GM13976 (cell line): Measurements from ENCODE around the gene MARVELD2.
"Not testable (repeated sequence)": the region's sequence is repeated elsewhere in the genome, so short reads cannot be mapped to it uniquely, and the experiment has no call there.

Experiments used
- DNase-seq: peaks from one replicate; pipeline ENCODE4 v3.0.0; 2012; ENCODE audit warnings: low spot score
- CTCF ChIP-seq: IDR thresholded peaks from 2 replicates; pipeline ENCODE4 v1.5.1; 2012; ENCODE audit warnings: borderline replicate concordance, mild to moderate bottlenecking; ENCODE audit not compliant: insufficient read depth; ENCODE audit errors: extremely low read depth, missing control alignments, control extremely low read depth
- in situ Hi-C: fragments of 300-500 bp; cut with MboI; formaldehyde crosslinking; loops from one replicate; pipeline ENCODE4 v1.12.0; 2022; ENCODE audit warnings: low sequenced_read_pairs, mixed read lengths, inconsistent platforms; ENCODE audit not compliant: unreplicated experiment

The MARVELD2 gene

GRCh38 chr5:69414885-69415583, at the start of gene MARVELD2:
TSS of gene MARVELD2 (plus strand) at chr5:69415116. CDS start at chr5:69419386, 4,270 bp downstream.
- in situ Hi-C loops = no loop called here
- peak; percentile 29 for TF ChIP-seq CTCF
- peak; percentile 78 for DNase-seq

- no peak for DNase-seq
- in situ Hi-C loops = loop anchor here (25.0 kb wide), 1 partner anchor 280 kb away; the partner anchor contains the start of gene SLC30A5
- no peak for TF ChIP-seq CTCF
Measured at GRCh38 chr5:69367697-69368279, 47.1 kb upstream of the MARVELD2 start.

GRCh38 chr5:69368458-69369339, 46.2 kb upstream of the MARVELD2 start:
- TF ChIP-seq CTCF = no peak
- in situ Hi-C loops = loop anchor here (25.0 kb wide), 1 partner anchor 281 kb away; the partner anchor contains the start of gene SLC30A5
- peak; percentile 22 for DNase-seq

GRCh38 chr5:69369340-69370121, 45.4 kb upstream of the MARVELD2 start, which contains the start of the genes AK6, RAD17 and TAF9:
TSS of gene AK6 (minus strand) at chr5:69369520. CDS start at chr5:69369490, 30 bp downstream.
TSS of gene RAD17 (plus strand) at chr5:69369818. CDS start at chr5:69372209, 2,391 bp downstream.
TSS of gene TAF9 (minus strand) at chr5:69369520. CDS start at chr5:69365737, 3,783 bp downstream.
- in situ Hi-C loops = loop anchor here (25.0 kb wide), 1 partner anchor 282 kb away; the partner anchor contains the start of gene SLC30A5
- DNase-seq = peak; percentile 91
- no peak for TF ChIP-seq CTCF

- DNase-seq = not testable (repeated sequence)
- in situ Hi-C loops = loop anchor here (25.0 kb wide), 1 partner anchor 283 kb away; the partner anchor contains the start of gene SLC30A5
Measured at GRCh38 chr5:69370335-69370734, 44.6 kb upstream of the MARVELD2 start.

GRCh38 chr5:69372394-69372793, 42.5 kb upstream of the MARVELD2 start:
- no peak for TF ChIP-seq CTCF
- in situ Hi-C loops = loop anchor here (25.0 kb wide), 1 partner anchor 285 kb away; the partner anchor contains the start of gene SLC30A5
- no peak for DNase-seq
